ENCODE results near the gene BRD4. TPM values are rescaled to one million over a fixed set of nuclear protein-coding genes. Genes with fewer than 3 reads are reported as not detected.

The BRD4 gene
- total and polyA plus RNA-seq, 10 of the 15 experiments (the other 5 are each of a cell fraction or from before 2014, with no cell fraction given), result 5.3 to 84.4 (median 11.8) TPM

DNA sequence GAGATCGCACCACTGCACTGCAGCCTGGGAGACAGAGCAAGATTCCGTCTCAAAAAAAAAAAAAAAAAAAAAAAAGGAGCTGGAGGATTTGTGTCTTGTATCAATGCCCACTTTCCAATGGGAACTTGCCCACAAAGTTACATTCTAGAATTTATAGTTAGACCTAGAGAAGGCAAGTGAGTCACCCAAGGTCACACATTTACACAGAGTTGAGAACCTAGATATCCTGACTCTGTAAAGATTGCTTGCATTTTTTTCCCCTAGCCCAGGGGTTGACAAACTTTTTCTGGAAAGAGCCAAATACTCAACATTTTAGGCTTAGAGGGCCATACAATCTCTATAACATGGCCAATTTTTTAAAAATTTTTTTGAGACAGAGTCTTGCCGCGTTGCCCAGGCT is 7.7 kb upstream of the BRD4 start (continued):
- TF ChIP-seq MTA2 (IDR thresholded peaks at IDR 0.05; ENCODE audit: low read depth), result no peak
- TF ChIP-seq SP1 (IDR thresholded peaks at IDR 0.05; ENCODE audit: low read depth, low read length), result no peak

DNA sequence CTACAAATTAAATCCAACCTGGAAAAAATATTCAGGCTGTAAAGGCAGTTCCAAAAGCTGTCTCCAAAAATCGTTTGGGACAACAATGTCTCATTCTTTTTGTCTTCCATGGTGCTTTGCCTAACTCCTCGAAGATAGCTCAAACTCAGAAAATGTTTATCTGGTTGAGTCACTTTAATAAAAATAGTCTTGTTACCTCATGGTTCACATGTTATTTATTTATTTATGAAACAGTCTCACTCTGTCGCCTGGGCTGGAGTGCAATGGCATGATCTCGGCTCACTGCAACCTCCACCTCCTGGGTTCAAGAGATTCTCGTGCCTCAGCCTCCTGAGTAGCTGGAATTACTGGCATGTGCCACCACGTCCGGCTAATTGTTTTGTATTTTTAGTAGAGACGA is 4.9 kb upstream of the BRD4 start:
- Histone ChIP-seq H3K79me2 (ENCODE audit: control insufficient read depth, insufficient read depth, low read length) (peaks cover 12% of the 10 kb centered on the region), H4K20me1 (ENCODE audit: control insufficient read depth, insufficient read depth) (no peaks in the 10 kb centered on the region), H3K9me3 (replicated peaks; ENCODE audit: control insufficient read depth, insufficient read depth, low read length) (no peaks in the 10 kb centered on the region), H3K27me3 (replicated peaks in 1 of 2; ENCODE audit: control insufficient read depth in 2 of 2, insufficient read depth in 2 of 2, low read length in 1 of 2) (no peaks in the 10 kb centered on the region), H3K36me3 (ENCODE audit: control insufficient read depth in 2 of 2, insufficient read depth in 2 of 2, low read length in 1 of 2) (no peaks in the 10 kb centered on the region), H3K4me3 (no peak overlapping the region), H3K27ac (ENCODE audit: control insufficient read depth, insufficient read depth) (no peak overlapping the region), H2AFZ (ENCODE audit: control insufficient read depth, low read depth, low read length) (no peak overlapping the region), H3K4me2 (ENCODE audit: control insufficient read depth, insufficient read depth) (no peak overlapping the region), H3K4me1 (ENCODE audit: control insufficient read depth, insufficient read depth, low read length) (peaks cover 8% of the 10 kb centered on the region), H3K9ac (ENCODE audit: control insufficient read depth, insufficient read depth, low read length) (no peak overlapping the region)
- ChIA-PET POLR2A (interaction anchor here (0.9 kb wide), 1 partner anchor 15 kb away, joined by 5 read pairs; no protein-coding TSS in a partner anchor), CTCF (interaction anchor here (1.5 kb wide), 1 partner anchor 54 kb away, joined by 3 read pairs; no protein-coding TSS in a partner anchor), RAD21 (ENCODE audit: unreplicated experiment) (interaction anchor here (0.8 to 1.1 kb wide), 2 partner anchors 13 to 22 kb away, joined by 3 read pairs; no protein-coding TSS in a partner anchor), SMC1A (ENCODE audit: uncharacterized antibody, unreplicated experiment) (interaction anchor here (0.8 to 1.4 kb wide), 2 partner anchors 14 to 44 kb away, joined by 3 to 4 read pairs; no protein-coding TSS in a partner anchor)
- in situ Hi-C loops (cut with MboI), result no loop called here
- FAIRE-seq (no peak), DNase-seq (ENCODE audit: low read depth, low spot score) (no peak), ATAC-seq (no peak)
- no TSS peak for BruUV-seq (replicated peaks)
- TF ChIP-seq E2F4 (IDR thresholded peaks at IDR 0.05; ENCODE audit: low read depth, low read length) (no peak), SMAD5 (IDR thresholded peaks at IDR 0.05; ENCODE audit: low read depth) (no peak), PAX5 (IDR thresholded peaks at IDR 0.05; ENCODE audit: borderline replicate concordance, low read depth, low read length) (no peak), PAX8 (IDR thresholded peaks at IDR 0.05) (no peak), DPF2 (IDR thresholded peaks at IDR 0.05) (no peak), PML (IDR thresholded peaks at IDR 0.05; ENCODE audit: low read length) (no peak), RUNX3 (IDR thresholded peaks at IDR 0.05; ENCODE audit: low read length) (no peak), NFIC (IDR thresholded peaks at IDR 0.05; ENCODE audit: low read depth, low read length) (no peak)
- TF ChIP-seq, protein P1, sequence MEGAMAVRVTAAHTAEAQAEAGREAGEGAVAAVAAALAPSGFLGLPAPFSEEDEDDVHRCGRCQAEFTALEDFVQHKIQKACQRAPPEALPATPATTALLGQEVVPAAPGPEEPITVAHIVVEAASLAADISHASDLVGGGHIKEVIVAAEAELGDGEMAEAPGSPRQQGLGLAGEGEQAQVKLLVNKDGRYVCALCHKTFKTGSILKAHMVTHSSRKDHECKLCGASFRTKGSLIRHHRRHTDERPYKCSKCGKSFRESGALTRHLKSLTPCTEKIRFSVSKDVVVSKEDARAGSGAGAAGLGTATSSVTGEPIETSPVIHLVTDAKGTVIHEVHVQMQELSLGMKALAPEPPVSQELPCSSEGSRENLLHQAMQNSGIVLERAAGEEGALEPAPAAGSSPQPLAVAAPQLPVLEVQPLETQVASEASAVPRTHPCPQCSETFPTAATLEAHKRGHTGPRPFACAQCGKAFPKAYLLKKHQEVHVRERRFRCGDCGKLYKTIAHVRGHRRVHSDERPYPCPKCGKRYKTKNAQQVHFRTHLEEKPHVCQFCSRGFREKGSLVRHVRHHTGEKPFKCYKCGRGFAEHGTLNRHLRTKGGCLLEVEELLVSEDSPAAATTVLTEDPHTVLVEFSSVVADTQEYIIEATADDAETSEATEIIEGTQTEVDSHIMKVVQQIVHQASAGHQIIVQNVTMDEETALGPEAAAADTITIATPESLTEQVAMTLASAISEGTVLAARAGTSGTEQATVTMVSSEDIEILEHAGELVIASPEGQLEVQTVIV (IDR thresholded peaks at IDR 0.05; ENCODE audit: borderline replicate concordance, partially characterized antibody), result no peak
- TF ChIP-seq, protein P2, sequence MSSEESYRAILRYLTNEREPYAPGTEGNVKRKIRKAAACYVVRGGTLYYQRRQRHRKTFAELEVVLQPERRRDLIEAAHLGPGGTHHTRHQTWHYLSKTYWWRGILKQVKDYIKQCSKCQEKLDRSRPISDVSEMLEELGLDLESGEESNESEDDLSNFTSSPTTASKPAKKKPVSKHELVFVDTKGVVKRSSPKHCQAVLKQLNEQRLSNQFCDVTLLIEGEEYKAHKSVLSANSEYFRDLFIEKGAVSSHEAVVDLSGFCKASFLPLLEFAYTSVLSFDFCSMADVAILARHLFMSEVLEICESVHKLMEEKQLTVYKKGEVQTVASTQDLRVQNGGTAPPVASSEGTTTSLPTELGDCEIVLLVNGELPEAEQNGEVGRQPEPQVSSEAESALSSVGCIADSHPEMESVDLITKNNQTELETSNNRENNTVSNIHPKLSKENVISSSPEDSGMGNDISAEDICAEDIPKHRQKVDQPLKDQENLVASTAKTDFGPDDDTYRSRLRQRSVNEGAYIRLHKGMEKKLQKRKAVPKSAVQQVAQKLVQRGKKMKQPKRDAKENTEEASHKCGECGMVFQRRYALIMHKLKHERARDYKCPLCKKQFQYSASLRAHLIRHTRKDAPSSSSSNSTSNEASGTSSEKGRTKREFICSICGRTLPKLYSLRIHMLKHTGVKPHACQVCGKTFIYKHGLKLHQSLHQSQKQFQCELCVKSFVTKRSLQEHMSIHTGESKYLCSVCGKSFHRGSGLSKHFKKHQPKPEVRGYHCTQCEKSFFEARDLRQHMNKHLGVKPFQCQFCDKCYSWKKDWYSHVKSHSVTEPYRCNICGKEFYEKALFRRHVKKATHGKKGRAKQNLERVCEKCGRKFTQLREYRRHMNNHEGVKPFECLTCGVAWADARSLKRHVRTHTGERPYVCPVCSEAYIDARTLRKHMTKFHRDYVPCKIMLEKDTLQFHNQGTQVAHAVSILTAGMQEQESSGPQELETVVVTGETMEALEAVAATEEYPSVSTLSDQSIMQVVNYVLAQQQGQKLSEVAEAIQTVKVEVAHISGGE (CRISPR knock-in tag; IDR thresholded peaks at IDR 0.05), result no peak
- WGBS (ENCODE audit: insufficient coverage, insufficient replicate concordance, low lambda C conversion rate, missing lambda C conversion rate), result 74% methylated on average over 8 of the region's 8 CpGs
- intact Hi-C loops (cut with micrococcal nuclease; ENCODE audit: unreplicated experiment), result no loop called here
